GM21619 (cell line): Measurements from ENCODE around the gene ROR1.

Experiments used
- ATAC-seq: cut with Tn5 transposase; IDR thresholded peaks from one replicate; pipeline ENCODE4 v1.9.1; 2021; ENCODE audit not compliant: unreplicated experiment

ROR1 gene

DNA sequence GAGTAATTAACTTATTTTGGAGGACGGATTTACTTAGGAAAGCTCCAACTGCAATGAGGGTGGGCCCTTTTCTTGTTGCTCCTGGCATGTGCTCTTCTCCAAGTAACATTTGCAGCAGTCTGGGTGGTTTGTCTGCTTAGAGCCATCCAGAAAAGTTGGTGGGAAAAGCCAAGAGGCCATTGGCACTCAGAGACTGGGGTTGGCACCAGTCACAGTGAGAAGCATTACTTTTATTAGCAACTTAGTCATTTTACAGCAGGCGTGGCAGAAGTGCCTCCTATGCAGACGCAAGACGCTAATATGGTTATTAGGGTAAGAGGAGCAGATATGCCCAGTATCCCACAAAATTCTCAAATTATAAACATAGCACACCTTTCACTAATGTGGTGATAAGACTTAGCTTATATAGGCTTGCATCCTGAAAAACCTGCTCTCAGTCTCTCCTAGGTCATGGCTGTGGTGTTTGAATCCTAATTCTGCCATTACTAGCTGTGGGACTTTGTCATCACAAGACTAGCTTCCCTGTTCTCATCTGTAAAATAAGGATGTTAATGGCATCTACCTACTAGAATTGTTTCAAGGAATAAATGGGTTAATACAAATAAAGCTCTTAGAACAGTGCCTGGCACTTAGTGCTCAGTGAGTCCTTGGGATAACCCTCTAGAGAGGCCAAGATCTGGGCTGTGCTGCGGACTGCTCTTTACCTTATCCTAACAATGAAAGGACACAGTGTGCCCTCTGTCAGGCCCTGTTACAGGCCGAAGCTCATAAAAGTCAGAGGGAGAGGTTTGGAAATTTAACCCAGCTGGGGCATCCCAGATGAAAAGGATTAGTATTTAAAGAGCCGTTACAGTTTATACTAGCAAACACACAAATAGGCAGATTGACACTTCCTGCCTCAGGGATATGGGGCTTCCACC, 154.6 kb downstream of the ROR1 start:
- ATAC-seq, result no peak

GRCh38 chr1:63929106-63929478, 155.3 kb downstream of the ROR1 start:
- ATAC-seq, result no peak

DNA sequence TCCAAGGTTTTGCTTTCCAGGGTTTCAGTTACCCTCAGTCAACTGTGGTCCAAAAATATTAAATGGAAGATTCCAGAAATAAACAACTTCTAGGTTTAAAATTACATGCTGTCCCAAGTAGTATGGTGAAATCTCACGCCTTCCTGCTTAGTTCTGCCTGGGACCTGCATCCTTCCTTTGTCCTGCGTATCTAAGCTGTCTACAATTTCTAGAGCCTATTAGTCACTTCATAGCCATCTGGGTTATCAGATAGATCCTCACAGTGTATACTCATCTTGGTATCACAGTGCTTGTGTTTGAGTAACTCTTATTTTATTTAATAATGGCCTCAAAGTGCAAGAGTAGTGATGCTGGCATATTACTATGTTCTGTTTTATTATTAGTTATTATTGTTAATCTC, 157.7 kb downstream of the ROR1 start:
- no peak for ATAC-seq

DNA sequence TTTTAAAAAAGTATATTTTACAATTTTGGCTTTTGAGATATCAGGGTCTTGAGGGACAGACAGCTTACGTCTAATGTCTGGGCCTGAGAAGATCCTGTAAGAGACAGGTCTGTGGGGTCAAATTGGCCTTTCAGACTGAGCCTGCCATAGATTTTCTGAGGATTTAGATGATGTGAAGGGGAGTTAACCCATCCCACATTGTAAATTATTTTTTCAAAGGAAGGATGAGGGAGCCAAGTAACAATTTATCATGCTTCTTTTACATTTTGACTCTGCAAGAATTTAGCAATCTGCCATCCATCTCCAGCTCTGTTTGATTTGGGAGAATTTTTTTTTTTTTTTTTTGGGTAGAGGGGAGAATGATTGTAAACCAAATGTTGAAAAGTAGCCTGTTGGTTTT, 160.9 kb downstream of the ROR1 start:
- ATAC-seq, result no peak

GRCh38 chr1:63935143-63935542, 161.3 kb downstream of the ROR1 start:
- no peak for ATAC-seq

GRCh38 chr1:63935553-63935952, 161.7 kb downstream of the ROR1 start:
- ATAC-seq, result peak; percentile 84

GRCh38 chr1:63936276-63936675, 162.5 kb downstream of the ROR1 start:
- ATAC-seq, result no peak

- ATAC-seq, result no peak
Observed at GRCh38 chr1:63936801-63937200, 163.0 kb downstream of the ROR1 start.

DNA sequence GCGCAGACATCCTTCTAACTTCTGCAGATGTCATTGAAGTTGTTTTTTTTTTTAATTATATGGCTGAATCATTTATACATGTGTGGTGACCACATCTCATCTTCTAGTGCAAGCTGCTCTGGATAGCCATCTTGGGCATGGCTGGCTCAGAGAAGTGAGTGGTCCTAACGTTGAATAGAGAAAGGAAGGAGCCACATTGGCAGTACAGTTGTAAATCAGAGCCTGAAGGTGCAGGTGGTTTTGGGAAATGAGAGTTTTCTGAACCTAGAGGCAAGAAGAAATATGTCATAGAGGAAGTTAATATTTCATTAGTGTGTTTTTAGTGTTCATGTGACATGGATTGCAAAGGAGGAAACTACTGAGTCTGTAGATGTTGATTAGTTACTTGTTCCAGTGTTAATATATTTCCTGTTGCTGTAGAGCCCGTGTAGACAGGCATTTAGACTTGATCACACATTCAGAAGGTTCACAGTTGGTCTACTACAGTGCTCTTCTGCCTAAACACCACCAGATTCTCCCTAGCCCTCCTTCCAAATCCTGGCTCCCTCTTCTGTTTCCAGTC, 163.7 kb downstream of the ROR1 start:
- ATAC-seq, result peak; percentile 36

GRCh38 chr1:63940440-63940839, 166.6 kb downstream of the ROR1 start:
- ATAC-seq, result no peak

DNA sequence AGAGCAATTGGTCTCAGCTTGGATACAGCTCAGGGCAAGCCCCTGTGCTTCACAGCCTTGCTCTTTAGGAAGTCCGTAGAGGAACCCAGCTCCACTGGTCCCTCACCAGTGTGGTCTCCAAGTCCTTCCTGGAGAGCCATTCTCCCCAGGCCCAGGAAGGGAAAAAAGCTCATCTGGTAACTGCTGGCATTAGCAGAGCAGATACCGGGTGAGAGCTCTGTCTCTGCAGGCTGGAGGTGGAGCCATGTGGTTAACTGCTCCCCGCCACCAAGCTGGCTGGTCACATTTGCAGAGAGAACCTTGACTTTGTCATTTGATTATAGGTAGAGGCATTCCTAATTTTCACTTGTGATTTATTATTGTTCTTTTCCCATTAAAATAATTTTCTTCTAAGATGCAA, 169.6 kb downstream of the ROR1 start:
- ATAC-seq, result no peak

DNA sequence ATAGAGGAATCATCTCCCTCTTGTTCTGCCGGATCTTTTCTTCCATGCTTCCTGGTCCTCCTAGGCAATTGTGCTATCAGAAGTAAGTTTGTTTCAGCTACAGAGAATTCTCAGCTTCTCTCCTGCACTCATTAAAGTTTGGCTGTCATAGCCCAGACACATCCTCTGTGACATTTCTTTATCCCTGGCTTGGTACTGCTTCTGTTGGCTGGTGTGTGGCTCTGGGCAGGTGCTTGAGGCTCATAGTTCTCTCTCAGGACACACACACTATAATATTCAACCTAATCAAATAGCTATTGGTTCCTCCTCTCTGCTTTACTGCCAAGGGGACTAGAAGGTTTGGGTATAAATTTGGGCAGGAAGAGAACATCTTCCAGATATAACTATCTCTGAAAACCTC, 172.1 kb downstream of the ROR1 start:
- ATAC-seq, result no peak

- no peak for ATAC-seq
Observed at GRCh38 chr1:63946866-63947491, 173.2 kb downstream of the ROR1 start.

DNA sequence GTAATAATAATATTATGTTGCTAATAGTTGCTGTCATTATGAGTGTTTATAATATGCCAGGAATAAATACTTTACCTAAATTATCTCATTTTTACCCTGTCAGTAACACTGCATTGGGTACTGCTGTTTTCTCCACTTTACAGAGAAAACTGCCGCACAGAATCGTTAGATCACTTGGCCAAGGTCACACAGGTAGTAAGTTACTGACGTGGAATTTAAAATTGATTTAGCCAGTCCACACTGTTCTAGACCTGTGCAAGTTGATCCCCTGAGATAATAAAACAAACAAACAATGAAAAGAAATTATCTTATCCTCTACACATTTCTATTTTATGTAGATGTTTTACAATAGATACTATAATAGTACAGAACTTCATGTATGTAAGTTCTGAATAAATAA, 174.1 kb downstream of the ROR1 start:
- ATAC-seq, result no peak

- no peak for ATAC-seq
Observed at GRCh38 chr1:63950023-63950422, 176.2 kb downstream of the ROR1 start.

DNA sequence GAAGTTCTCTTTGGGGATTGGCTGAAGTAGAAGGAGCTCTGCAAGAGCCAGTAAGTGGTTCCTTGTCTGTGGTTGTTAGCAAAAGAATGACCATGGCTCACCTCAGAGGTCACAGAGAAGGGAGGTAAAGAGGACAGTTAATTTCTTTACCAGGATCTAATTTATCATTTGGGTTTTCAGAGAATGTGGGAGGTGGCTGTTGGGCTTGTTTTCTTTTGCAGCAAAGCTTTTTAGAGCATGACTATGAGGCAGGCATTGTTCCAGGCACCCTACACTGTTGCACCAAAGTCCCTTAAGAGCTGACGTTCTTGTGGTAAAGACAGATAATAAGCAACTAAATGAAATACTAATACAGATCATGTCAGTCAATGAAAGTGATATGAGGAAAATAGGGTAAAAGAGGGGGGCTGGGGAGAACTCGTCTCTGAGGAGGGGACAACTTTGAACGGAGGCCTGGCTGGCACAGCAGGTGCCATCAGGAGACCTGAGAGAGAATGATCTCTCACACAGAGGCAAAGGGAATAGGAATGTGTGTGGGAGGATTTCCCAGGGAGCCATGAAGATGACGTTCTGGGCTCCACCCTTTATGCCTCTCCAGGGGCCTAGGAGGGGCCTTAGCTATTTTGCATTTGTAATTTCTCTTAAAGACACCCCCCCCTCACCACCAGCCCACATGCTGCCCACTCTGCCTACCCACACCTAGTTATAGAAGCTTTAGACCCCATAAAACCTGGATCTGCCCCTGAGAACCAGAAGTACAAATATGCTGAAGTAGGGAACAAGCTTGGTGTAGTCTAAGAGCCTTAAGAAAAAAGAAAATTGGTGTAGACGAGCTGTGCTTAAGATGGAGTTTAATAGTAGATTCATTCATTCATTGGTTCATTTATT, 177.5 kb downstream of the ROR1 start:
- no peak for ATAC-seq

- no peak for ATAC-seq
Observed at GRCh38 chr1:63954187-63954586, 180.4 kb downstream of the ROR1 start.

DNA sequence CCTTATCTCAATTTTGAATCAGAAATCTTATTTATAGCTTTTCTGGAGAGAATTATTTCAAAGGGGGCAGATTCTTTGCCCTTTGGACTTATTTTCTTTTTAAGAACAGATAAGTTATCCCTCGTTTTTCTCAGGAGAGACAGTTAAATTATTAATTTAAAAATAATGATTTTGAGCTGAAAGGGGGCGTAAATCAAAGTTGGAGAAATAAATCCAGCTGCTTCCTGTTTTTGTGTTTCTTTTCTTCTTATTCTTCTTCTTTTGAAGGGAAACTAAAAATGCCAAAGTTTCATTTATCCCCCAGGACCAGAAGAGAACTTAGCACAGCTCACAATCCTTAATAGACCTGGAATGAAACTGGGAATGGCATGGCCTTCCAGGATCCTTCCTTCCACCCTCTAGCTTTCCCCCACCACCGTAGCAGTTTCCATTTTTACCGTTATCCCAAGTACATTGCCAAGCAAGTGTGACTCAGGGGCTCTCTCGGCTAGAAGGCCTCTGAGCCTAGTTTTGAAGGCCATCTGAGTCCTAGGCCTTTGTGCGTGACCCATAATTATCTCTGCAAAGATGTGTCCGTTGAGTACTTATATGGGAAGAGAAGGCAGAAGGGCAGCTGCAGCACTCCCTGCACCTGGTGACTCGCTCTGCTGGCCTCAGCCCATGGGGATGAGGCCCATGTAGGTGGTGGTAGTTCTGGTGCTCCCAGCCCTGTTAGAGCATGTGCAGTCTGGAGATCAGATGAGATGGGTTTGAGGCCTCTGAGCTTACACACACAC, 181.7 kb downstream of the ROR1 start:
- no peak for ATAC-seq

- no peak for ATAC-seq
Observed at GRCh38 chr1:63958556-63958955, 184.7 kb downstream of the ROR1 start.

DNA sequence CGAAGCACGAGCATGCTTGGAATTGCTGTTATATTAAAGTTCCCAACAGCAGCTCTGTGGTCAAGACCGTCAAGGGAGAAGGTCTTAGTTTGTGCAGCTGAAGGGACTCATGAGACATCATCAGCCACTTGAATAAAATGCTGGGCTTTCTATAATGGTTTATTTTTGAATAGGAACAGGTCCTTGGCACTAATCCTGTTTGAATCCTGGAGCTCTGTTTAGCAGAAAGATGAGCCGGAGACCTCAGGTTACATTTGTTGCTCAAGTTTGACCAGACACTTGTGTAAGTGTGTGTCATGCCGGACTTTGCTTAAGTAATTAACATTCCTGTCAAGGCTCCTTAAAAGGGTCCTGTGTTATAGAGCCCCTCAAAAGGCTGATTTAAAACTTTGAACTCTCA, 186.5 kb downstream of the ROR1 start:
- no peak for ATAC-seq
